GM12801 (cell line): Measurements from ENCODE around the gene NT5DC4.

Source experiments
- TF ChIP-seq, protein P1 (sequence below): IDR thresholded peaks from one replicate; pipeline ENCODE4 v1.5.1; 2011; ENCODE audit warnings: control low read depth; ENCODE audit not compliant: insufficient read length; ENCODE audit errors: extremely low read depth

Gene NT5DC4

DNA sequence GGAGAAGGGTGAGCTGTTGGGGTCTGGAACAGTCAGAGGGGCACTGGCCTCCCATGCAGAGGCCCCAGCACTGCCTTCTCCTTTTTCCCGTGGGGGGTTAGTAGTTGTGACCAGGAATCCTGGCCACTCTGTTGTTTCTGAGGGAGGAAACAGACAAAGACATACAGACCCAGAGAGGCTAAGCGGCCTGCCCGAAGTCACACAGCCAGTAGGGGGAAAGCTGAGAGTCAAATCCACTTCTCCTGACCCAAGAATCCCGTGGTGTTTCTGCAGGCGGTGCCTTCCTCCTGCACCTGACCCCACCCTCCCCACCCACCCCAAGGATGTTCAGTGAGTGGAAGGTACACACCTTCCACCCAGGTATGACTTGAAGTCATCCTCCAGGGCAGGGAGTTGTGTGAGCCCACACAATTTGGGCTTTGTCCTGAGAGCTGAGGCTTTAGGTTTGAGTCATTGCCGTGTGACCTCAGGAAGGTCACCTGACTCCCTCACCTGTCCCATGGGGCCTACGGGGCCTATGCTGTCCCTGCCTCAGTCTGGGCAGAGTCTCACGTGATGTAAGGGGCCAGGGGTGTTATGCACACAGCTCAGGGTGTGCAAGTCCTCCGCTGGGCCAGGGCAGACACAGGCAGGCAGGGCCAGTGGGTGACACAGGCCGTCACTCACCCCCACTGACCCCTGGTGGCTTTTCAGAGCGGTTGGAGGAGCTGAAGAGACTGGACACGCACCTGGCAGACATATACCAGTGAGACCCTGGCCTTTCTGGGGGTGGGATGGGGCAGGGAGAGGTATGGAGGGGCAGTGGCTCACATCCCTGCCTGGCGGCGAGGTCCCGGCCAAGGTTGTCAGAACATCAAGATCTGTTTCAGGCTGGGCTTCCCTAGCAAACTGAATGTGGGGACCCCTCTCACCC, 5.0 kb downstream of the NT5DC4 start:
- TF ChIP-seq, protein P1, sequence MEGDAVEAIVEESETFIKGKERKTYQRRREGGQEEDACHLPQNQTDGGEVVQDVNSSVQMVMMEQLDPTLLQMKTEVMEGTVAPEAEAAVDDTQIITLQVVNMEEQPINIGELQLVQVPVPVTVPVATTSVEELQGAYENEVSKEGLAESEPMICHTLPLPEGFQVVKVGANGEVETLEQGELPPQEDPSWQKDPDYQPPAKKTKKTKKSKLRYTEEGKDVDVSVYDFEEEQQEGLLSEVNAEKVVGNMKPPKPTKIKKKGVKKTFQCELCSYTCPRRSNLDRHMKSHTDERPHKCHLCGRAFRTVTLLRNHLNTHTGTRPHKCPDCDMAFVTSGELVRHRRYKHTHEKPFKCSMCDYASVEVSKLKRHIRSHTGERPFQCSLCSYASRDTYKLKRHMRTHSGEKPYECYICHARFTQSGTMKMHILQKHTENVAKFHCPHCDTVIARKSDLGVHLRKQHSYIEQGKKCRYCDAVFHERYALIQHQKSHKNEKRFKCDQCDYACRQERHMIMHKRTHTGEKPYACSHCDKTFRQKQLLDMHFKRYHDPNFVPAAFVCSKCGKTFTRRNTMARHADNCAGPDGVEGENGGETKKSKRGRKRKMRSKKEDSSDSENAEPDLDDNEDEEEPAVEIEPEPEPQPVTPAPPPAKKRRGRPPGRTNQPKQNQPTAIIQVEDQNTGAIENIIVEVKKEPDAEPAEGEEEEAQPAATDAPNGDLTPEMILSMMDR: no peak

DNA sequence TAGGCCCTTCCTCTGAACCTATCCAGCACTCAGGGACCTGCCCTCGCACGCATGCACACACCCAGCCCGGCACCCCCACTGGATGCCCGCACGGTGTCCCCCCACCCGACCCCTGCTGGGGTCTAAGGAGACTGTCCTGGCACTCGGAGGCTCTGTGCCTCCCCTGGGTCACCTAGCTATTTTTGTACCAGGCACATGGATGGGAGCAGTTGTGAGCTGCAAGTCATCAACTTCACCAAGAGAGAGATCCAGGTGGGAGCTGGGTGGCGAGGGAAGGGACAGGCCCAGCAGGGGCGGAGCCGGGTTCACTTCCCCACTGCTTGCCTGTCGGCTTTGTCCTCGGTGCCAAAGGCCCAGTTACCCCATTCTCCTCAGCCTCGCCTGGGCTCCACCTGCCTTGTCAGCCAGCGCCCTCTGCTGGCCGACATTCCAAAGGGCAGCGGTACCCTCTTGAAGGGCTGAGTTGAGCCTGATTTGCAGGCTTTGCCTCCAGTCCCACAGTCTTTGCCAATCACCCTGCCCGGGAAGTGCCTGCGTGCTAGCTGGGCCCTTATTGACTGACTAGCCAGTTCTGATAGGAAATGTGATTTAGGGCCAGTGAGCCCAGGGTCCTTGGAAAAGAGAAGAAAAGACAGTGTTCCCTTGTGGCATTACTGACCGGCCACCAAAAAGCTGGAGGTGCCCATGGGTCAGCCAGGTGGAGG, 5.8 kb downstream of the NT5DC4 start:
- TF ChIP-seq, protein P1: peak; percentile 90

DNA sequence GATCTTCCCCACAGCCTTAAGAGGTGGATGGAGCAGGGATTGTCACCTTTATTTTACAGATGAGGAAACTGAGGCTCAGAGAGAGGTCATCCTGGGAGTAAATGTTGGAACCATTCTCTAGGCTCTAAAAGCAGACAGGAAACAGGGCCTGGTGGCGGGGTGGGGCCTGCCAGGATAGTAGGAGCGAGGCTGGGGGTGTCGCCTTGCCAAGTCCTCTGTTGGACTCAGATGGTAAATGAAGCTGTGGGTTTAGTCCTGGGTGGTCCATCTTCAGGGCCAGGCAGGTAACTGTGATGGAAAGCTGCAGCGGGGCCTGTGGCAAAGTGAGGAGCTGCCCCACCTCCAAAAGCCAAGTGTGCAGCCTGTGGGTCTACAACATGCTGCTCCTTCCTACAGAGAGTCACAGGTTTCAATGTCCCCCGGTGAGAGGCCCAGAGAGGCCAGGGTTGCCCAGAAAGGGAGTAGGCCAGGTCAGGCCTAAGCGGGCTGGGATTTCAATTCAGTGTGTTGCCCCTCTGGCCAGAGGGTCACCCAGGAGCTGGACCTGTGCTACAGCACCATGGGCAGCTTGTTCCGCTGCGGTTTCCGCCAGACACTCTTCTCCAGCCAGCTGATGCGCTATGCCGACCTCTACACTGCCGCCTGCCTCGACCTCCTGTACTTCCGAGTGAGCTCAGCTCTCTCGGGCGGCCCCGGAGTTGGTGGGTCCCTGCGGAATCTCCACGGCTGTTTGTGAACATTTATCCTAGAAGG, 6.6 kb downstream of the NT5DC4 start:
- TF ChIP-seq, protein P1: no peak

DNA sequence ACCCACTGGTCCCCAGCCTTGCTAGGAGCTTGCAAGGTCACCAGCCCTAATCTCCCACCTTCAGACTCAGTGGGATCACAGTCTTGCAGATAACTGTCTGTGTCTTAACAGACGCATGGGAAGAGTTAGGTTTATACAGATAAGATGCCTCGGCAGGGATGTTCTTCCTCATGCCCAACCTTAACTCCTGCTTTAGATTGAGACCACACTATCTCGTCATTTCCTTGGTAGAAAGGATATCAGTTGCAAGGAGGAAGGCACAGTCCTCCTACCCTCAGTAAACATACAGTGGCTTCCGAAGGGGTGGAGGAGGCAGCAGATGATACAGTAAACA, 7.2 kb downstream of the NT5DC4 start:
- TF ChIP-seq, protein P1: no peak

DNA sequence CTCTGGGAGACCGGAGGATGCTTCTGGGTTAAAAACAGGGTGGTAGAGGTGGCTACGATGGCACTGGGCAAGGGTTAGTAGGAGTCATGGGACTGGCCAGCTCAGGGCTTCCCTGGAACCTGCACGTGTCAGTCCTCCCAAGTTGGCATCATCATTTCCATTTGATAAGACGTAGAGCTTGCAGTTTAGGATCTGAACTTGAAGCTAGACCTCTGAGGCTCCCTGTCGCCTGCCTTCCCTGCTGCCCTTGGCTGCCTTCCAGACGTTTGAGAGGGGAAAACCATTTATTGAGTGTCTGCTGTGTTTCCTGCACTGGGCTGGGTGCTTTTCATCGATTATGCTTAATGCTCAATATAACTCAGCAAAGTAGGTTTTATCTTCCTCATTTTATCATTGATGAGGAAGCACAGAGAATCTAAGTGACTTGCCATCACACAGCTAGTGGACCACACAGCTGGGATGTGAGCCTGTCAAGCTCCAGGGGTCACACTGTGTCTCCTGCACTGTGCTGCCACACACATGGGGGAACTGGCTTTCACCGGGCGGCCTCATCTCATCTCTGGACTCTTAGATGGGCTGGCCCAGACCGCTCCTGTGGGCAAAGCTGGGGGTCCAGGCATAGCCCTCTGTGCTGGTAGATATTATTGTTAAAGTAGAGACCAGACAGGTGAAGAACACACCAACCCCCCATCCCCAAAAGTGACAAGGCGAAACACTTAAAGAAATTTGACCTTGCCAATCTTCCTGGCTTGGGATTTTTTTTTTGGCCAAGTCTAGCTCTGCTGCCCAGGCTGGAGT, 7.8 kb downstream of the NT5DC4 start:
- TF ChIP-seq, protein P1: no peak

DNA sequence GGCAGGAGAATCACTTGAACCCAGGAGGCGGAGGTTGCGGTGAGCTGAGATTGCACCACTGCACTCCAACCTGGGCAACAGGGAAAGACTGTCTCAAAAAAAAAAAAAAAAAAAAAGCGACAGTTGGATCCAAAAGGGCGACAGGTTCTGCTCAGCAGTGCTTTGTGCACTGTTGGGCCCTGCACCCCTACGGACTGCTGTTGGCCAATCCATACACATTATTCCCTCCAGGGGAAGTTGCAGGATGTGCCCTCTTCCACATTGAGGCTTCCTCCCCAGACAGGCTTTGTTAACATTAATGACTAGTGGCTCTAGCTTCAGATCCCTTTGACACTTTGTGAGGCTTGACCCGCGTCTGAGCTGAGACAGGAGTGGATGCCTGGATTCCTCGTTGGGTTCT, 9.4 kb downstream of the NT5DC4 start:
- TF ChIP-seq, protein P1: no peak
